Esophagus muscularis mucosa (tissue), 3 donors: Measurements from ENCODE around the gene PIR.

ENCODE experiments used
- POLR2A ChIP-seq: fragments of 450-650 bp; IDR thresholded peaks from one replicate; pipeline ENCODE4 v1.6.1; 2017; ENCODE audit warnings: antibody characterized with exemption, moderate library complexity, mild to moderate bottlenecking, low read depth
- POLR2AphosphoS5 ChIP-seq, 2 donors: sonication (generic); formaldehyde crosslinking; IDR thresholded peaks; one replicate each; pipeline ENCODE4 v1.6.1; 2017; ENCODE audit warnings: antibody characterized with exemption in 2 of 2
- TF ChIP-seq, protein P1 (sequence below), 3 experiments: fragments of 200-600 bp in 2 of 3; fragments of 450-650 bp in 1 of 3; sonication (generic) in 2 of 3; IDR thresholded peaks; one replicate each; pipeline ENCODE4 v1.5.1; 2017 to 2019; ENCODE audit warnings: antibody characterized with exemption in 3 of 3, mild to moderate bottlenecking in 2 of 3, moderate library complexity in 1 of 3

DNA sequence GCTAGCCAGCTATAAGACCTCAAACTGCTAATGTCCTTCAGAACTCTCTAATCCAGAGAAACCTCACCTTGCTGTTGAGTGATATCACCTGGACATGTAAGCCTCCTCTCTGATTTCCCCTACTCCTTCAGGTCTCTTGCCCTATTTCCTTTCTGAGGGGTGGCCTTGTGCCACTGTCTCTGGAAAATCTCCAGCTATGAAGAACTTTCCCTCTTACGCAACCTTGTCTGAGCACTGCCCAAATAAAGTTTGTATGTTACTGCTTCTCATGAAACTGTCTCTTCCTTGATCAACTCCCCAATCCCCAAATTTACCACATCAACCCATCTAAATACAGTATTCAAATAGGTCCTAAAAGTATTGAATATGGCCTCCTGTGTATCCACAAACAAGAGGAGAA is 55.4 kb downstream of the PIR start:
- TF ChIP-seq POLR2AphosphoS5 (IDR thresholded peaks at IDR 0.05) (no peak), POLR2A (no peak)
- TF ChIP-seq, protein P1, sequence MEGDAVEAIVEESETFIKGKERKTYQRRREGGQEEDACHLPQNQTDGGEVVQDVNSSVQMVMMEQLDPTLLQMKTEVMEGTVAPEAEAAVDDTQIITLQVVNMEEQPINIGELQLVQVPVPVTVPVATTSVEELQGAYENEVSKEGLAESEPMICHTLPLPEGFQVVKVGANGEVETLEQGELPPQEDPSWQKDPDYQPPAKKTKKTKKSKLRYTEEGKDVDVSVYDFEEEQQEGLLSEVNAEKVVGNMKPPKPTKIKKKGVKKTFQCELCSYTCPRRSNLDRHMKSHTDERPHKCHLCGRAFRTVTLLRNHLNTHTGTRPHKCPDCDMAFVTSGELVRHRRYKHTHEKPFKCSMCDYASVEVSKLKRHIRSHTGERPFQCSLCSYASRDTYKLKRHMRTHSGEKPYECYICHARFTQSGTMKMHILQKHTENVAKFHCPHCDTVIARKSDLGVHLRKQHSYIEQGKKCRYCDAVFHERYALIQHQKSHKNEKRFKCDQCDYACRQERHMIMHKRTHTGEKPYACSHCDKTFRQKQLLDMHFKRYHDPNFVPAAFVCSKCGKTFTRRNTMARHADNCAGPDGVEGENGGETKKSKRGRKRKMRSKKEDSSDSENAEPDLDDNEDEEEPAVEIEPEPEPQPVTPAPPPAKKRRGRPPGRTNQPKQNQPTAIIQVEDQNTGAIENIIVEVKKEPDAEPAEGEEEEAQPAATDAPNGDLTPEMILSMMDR (IDR thresholded peaks at IDR 0.05) = no peak
